Ishikawa (cell line): ENCODE results near the gene TP73.

Experiments
- CEBPB ChIP-seq: IDR thresholded peaks from 2 replicates; pipeline ENCODE4 v1.6.1; 2012
- CREB1 ChIP-seq: IDR thresholded peaks from 2 replicates; pipeline ENCODE4 v1.6.1; 2012; ENCODE audit warnings: low read depth
- EGR1 ChIP-seq: IDR thresholded peaks from 2 replicates; pipeline ENCODE4 v1.6.1; 2012
- EP300 ChIP-seq: IDR thresholded peaks from 2 replicates; pipeline ENCODE4 v1.6.1; 2012; ENCODE audit warnings: borderline replicate concordance
- FOXM1 ChIP-seq: IDR thresholded peaks from 2 replicates; pipeline ENCODE4 v1.6.1; 2012; ENCODE audit warnings: low read depth, borderline replicate concordance
- NFIC ChIP-seq: IDR thresholded peaks from 2 replicates; pipeline ENCODE4 v1.6.1; 2012
- RAD21 ChIP-seq: IDR thresholded peaks from 2 replicates; pipeline ENCODE4 v1.6.1; 2012; ENCODE audit warnings: low read depth
- TAF1 ChIP-seq: IDR thresholded peaks from 2 replicates; pipeline ENCODE4 v1.6.1; 2012; ENCODE audit warnings: low read depth, mild to moderate bottlenecking
- TCF12 ChIP-seq: IDR thresholded peaks from 2 replicates; pipeline ENCODE4 v1.6.1; 2012; ENCODE audit warnings: low read depth
- TEAD4 ChIP-seq: IDR thresholded peaks from 2 replicates; pipeline ENCODE4 v1.6.1; 2012
- YY1 ChIP-seq: IDR thresholded peaks from 2 replicates; pipeline ENCODE4 v1.6.1; 2012; ENCODE audit warnings: low read depth
- ZBTB7A ChIP-seq: IDR thresholded peaks from 2 replicates; pipeline ENCODE4 v1.6.1; 2012; ENCODE audit warnings: low read depth
- TF ChIP-seq, protein P1 (sequence below): IDR thresholded peaks from 2 replicates; pipeline ENCODE4 v1.6.1; 2012
- TF ChIP-seq, protein P2 (sequence below): IDR thresholded peaks from 2 replicates; pipeline ENCODE4 v1.6.1; 2012; ENCODE audit warnings: low read depth, mild to moderate bottlenecking
- TF ChIP-seq, protein P3 (sequence below): IDR thresholded peaks from 2 replicates; pipeline ENCODE4 v1.6.1; 2012

The TP73 gene

DNA sequence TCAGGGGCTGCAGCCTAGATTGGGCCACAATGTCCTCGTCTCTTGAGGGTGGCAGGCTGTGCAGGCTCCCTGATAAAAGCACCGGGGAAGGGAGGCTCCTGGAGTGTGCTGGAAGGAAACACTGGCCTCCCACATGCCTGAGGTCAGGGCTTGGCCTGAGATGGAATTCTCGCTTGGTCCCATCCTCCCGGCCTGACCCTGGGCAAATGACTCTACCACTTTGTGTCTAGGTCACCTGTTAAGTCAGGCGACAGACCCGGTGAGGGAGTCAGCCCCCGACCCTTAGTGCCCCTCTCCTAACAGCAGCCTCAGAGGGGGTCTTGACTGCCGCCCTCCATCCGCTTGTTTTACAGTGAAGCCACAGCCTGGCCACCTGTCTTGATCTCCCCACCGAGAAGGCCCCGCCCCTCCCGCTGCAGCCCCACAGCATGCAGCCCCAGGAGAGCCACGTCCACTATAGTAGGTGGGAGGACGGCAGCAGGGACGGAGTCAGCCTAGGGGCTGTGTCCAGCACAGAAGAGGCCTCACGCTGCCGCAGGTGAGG is 122.7 kb downstream of the TP73 start:
- no peak for TF ChIP-seq FOXM1
- TF ChIP-seq TEAD4, result no peak
- TF ChIP-seq EGR1, result no peak
- no peak for TF ChIP-seq CEBPB
- no peak for TF ChIP-seq RAD21
- TF ChIP-seq YY1, result no peak
- no peak for TF ChIP-seq TCF12
- TF ChIP-seq CREB1, result no peak
- TF ChIP-seq ZBTB7A, result no peak
- TF ChIP-seq, protein P1, sequence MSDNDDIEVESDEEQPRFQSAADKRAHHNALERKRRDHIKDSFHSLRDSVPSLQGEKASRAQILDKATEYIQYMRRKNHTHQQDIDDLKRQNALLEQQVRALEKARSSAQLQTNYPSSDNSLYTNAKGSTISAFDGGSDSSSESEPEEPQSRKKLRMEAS, result no peak
- TF ChIP-seq, protein P2, sequence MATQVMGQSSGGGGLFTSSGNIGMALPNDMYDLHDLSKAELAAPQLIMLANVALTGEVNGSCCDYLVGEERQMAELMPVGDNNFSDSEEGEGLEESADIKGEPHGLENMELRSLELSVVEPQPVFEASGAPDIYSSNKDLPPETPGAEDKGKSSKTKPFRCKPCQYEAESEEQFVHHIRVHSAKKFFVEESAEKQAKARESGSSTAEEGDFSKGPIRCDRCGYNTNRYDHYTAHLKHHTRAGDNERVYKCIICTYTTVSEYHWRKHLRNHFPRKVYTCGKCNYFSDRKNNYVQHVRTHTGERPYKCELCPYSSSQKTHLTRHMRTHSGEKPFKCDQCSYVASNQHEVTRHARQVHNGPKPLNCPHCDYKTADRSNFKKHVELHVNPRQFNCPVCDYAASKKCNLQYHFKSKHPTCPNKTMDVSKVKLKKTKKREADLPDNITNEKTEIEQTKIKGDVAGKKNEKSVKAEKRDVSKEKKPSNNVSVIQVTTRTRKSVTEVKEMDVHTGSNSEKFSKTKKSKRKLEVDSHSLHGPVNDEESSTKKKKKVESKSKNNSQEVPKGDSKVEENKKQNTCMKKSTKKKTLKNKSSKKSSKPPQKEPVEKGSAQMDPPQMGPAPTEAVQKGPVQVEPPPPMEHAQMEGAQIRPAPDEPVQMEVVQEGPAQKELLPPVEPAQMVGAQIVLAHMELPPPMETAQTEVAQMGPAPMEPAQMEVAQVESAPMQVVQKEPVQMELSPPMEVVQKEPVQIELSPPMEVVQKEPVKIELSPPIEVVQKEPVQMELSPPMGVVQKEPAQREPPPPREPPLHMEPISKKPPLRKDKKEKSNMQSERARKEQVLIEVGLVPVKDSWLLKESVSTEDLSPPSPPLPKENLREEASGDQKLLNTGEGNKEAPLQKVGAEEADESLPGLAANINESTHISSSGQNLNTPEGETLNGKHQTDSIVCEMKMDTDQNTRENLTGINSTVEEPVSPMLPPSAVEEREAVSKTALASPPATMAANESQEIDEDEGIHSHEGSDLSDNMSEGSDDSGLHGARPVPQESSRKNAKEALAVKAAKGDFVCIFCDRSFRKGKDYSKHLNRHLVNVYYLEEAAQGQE, result no peak
- no peak for TF ChIP-seq EP300
- no peak for TF ChIP-seq TAF1
- TF ChIP-seq NFIC, result no peak
- TF ChIP-seq, protein P3, sequence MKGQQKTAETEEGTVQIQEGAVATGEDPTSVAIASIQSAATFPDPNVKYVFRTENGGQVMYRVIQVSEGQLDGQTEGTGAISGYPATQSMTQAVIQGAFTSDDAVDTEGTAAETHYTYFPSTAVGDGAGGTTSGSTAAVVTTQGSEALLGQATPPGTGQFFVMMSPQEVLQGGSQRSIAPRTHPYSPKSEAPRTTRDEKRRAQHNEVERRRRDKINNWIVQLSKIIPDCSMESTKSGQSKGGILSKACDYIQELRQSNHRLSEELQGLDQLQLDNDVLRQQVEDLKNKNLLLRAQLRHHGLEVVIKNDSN, result no peak

DNA sequence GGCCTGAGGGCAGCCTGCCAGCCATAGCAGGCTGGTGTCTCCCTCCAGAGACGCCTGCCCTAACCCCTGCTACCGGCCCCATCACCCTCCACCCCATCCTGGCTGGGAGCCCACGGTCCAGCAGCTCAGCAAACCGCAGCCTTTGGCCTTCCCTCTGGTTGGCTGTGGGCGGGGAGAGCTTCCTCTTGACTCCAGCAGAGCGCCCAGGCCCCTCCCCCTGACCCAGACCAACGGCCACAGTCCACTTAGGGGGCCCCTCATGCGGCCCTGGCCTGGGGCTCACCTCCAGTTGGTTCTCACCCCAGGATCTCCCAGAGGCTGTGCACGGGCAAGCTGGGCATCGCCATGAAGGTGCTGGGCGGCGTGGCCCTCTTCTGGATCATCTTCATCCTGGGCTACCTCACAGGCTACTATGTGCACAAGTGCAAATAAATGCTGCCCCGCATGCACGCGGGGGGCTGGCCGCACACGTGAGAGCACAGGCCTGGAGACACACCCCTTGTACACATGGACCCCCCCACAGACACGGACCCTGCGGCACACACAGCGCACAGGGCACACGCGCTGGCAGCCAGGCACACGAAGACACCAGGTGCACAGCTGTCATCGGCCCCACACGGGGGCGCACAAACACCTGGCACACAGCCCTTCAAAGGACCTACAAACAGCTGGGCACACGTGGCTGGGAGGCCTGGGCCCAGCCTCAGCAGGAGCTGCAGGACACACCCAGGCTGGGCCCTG is 123.3 kb downstream of the TP73 start:
- TF ChIP-seq EGR1, result no peak
- TF ChIP-seq FOXM1, result no peak
- no peak for TF ChIP-seq ZBTB7A
- TF ChIP-seq, protein P2, result peak; percentile 50; the same call in 1 of the 2 replicates
- no peak for TF ChIP-seq TCF12
- no peak for TF ChIP-seq EP300
- TF ChIP-seq TEAD4, result no peak
- TF ChIP-seq CEBPB, result no peak
- no peak for TF ChIP-seq CREB1
- TF ChIP-seq, protein P3, result peak; percentile 68
- TF ChIP-seq, protein P1, result peak; percentile 95
- peak; percentile 62 for TF ChIP-seq RAD21
- peak; percentile 5; the same call in 1 of the 2 replicates for TF ChIP-seq YY1
- no peak for TF ChIP-seq TAF1
- peak; percentile 82 for TF ChIP-seq NFIC

DNA sequence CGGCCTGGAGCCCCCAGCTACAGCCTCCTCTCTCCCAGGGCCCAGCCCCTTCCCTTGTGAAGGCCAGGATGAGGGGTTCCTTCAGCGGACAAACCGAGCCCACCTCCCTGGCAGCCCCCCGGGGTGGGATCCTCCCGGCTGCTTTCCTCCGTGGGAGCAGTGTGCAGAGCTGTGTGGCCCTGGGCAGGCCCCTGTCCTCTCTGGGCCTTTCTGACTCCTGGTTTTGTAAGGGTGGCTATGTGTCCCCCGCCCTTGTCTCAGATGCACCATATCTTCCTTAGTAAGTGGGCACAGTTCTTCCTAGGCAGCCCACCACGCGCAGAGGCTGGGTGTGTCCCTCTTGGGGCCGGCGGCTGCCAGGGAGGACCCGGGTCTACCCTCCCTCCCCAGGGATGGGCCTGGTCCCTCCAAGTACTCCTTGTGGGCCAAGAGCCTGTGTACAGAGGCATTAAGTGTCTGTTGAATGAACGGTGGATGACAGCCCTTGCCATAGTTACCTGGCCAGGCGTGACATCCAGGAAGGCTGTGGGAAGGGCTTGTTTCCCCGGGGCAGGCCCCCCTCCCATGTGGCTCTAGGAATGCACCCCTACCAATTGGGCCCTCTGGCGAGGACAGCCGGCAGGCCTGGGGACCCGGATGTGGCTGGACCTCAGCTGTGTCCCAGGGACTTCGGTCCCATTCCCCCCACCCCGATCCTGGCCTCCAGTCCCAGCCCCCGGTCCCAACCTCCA is 124.1 kb downstream of the TP73 start:
- TF ChIP-seq, protein P3, result no peak
- TF ChIP-seq TCF12, result no peak
- no peak for TF ChIP-seq CEBPB
- TF ChIP-seq NFIC, result no peak
- no peak for TF ChIP-seq EP300
- TF ChIP-seq, protein P2, result no peak
- TF ChIP-seq TAF1, result no peak
- TF ChIP-seq EGR1, result no peak
- TF ChIP-seq YY1, result no peak
- no peak for TF ChIP-seq CREB1
- no peak for TF ChIP-seq ZBTB7A
- TF ChIP-seq TEAD4, result no peak
- TF ChIP-seq FOXM1, result no peak
- TF ChIP-seq RAD21, result no peak
- TF ChIP-seq, protein P1, result no peak
